ENCODE data around the gene HS6ST1.
"Not testable (repeated sequence)": the region's sequence is repeated elsewhere in the genome, so short reads cannot be mapped to it uniquely, and the experiment has no call there.

The HS6ST1 gene

DNA sequence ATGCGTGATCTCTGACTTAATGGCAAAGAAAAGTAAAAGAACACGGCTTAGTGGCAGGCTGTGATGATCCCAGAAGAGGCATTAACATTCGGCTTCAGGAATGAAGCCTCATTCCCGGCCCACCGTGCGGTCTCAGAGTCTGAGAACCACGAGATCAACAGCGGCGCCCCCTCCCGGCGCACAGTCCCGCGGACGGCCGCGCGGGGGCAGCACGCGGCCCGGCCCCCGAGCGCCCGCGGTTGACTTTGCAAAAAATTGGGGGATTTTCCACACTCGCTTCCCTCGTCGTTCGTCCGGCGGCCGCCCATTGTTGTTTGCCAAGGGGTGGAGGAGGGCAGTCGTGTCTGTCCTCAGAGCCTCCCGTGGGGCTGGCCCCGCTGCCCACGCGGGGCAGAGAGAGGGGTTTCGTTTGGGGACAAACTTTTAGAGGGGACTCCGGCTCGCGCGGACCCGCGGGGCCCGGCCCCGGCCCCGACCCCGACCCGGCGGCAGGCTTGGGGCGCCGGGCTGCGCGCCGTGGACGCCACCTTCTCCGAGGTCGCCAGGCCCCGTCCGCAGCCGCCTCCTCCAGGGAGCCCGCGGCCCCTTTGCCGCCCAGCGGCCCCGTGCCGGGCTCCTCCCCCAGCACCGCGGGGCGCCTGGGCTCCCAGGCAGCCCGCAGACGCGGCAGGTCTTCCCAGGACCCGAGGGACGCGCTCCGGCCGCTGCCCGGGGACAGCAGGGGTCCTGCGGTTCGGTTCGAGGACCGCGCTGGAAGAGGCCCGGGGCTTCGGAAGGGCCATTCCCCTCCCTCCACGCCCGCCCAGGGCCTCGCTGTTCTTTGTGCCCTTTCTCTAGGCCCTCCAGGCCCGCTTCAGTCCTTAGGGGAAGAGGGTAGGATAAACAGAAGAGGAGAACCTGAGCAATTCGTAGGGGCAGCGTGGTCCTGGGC, 3.4 kb upstream of the HS6ST1 start:
- DNase-seq (ENCODE audit: low spot score) = peak; percentile 55

DNA sequence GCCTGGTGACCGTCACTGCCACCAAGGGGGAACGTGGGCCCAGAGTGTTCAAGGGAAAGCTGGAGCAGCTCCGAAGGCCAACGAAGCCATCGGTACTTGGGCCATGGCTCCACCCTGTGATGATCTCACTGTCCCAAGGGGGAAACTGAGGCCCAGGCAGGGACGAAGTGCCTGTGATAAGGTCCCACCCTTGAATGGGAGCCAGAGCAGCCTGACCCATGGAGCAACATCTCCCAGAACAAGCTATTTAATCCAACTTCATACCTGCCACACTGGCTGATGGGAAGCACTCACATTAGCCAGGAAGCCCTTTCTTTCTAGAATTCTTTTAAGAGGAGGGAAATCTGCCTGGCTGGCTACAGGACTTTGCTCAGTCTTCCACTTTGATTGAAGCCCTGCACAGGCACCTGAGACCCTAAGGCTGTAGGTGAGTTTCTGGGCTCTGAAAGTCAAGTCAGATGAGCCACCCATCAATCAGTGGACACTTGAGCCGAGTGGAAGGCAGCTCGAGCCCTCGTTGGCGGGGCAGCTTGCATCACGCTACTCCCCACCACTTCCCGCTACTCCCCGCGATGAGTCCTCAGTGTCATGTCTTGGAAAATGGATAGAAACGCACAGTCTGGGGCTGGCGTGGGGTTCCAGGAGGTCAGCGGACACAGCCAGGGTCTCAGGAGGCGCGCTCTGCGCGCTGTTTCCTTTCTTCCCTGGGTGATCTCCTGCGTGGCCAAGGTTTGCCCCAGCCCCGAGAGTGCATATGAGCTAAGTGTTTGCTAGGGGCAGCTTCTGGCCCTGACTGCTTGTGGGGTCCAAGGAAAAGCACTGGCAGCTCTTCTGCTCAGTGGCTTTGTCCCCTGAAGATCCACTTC, 2.5 kb upstream of the HS6ST1 start:
- no peak for DNase-seq (ENCODE audit: low spot score)

DNA sequence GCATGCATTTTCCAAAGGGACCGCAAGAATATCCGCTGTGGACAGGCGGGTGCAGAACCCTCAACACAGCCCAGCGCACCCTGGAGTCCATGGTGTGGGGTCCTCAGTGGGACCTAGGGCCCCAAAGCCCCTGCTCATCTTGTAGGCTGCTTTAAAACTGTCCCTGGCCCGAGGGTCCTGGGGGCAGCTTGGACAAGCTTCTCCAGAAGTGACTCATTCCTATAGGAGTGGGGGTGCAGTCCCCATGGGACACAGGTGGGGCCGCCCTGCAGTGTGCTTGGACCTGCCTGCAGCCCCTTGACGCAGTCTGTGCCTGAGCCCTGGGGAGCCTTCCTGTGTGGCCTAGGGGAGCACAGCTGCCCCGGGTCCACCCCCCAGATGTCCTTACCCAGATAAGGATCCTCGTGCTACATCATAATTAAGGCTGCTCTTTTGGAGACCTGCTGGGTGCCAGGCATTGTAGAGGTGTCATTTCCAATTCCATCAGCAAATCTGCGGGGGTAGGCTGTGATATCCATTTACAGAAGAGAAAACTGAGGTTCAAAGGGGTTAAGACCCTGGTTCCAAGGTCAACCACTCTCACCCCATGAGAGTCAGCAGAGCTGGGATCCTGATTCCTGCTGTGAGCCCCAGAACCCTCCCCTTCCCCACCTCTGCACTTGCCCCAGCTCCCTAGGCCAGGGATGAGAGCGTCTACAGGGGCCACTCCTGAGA, 1.7 kb upstream of the HS6ST1 start:
- no peak for DNase-seq (ENCODE audit: low spot score)

DNA sequence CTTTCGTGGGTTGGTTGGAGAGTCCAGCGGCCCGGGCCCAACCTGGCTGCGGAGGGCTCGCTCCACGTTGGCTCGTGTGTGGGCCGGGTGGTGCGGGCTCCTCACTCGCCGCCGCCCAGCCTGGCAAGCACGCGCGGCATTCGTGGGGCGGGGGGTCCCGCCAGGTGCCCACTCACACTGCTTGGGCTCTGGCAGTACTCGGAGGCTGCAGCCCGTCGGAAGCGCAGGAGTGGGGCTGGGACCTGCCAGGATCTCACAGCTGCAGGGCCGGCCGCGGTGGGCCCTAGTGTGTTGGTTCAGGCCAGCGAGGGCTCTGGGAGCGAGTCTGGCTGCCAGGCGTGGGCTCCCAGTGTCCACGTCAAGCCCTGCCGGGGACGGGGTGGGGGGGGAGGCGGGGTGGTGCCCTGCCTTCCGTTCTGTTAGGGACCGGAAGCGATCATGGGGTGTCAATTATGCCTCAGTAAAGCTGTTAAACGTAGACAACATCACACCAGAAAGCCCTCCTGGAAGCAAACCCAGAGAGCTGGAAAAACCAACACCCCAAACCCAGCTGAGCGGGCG, 1.0 kb upstream of the HS6ST1 start:
- DNase-seq (ENCODE audit: low spot score) = no peak

DNA sequence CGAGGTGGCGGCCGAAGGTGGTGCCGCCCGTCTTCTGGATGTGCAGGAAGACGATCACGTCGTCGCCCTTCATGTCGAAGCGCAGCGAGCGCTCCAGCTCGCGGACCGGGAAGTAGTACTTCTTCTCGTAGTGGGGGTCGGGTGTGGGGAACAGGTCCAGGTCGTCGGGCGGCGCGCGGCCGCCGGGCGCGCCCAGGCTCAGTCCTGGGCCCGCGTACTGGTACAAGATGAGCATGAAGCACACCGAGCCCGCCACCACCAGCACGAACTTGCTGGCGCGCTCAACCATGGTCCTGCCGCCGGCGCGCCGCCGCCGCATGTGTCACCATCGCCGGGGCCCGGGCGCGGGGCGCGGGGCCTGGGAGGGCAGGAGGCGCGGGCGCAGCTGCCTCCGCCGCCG, 423 bp downstream of the HS6ST1 start:
- not testable (repeated sequence) for DNase-seq (ENCODE audit: low spot score)

DNA sequence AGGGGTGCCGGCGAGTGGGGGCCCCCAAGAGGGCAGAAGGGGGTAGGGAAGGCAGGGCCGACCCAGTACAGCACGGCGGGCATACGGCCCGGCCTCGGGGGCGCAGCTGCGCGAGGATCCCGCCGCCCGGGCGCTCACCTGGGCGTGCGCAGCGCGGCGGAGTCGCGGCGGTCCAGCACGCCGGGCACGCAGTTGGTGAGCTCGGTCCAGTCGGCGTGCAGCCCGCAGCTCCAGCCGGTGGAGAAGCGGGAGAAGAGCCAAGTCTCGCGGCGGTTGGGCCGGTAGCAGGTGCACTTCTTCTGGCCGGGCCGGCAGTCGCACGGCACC, 806 bp downstream of the HS6ST1 start:
- DNase-seq (ENCODE audit: low spot score) = not testable (repeated sequence)

DNA sequence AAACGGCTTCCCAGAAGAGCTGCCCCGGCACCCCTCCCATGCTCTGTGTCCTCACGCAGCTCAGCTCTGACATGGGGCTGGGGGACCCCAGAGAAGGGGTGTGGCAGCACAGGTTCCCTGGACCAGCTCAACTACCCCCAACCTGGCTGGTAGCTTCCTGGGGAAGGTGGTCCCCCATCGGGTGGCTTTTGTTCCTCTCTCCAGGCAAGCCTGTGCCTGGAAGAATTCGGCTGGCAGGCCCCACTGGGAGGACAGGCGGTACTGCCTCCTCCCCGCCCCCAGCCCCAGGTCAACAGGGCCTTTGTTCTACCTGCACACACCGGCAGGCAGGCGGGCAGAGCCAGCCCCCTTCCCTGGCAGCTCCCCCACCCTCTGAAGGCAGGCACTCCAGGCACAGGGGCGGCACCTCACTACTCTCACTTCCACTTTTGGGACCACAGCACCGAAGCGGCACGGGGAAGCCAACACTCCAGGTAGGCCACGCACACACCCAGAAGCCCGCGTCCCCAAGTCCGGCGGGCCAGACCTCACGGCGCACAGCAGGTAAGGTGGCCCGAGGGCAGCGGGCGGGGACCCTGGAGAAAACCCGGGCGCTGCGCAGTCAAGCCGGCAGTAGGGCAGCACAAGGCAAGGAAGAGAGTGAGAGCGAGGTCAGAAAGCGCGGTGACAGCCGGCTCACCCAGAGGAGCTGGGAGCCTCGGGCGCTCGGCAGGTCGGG, 1.3 kb downstream of the HS6ST1 start:
- DNase-seq (ENCODE audit: low spot score) = no peak

DNA sequence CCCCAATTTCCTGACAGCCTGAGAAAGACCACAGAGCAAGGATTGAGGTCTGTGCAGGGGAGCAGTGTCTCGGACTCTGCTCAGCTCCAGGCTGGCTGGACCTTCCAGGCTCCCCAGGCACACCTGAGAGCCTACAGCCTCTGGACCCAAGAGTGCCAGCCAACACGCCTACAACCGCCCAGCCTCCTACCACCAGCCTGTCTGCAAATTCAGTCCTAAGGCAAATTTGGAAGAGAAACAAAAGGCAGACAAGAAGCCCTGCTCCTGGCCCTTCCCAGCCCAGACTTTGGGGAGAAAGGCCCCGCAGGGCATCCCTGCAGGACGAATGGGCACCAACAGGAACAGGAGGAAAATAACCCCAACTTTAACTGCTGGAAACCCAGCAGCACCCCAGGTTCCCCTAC, 1.9 kb downstream of the HS6ST1 start:
- DNase-seq (ENCODE audit: low spot score) = no peak

DNA sequence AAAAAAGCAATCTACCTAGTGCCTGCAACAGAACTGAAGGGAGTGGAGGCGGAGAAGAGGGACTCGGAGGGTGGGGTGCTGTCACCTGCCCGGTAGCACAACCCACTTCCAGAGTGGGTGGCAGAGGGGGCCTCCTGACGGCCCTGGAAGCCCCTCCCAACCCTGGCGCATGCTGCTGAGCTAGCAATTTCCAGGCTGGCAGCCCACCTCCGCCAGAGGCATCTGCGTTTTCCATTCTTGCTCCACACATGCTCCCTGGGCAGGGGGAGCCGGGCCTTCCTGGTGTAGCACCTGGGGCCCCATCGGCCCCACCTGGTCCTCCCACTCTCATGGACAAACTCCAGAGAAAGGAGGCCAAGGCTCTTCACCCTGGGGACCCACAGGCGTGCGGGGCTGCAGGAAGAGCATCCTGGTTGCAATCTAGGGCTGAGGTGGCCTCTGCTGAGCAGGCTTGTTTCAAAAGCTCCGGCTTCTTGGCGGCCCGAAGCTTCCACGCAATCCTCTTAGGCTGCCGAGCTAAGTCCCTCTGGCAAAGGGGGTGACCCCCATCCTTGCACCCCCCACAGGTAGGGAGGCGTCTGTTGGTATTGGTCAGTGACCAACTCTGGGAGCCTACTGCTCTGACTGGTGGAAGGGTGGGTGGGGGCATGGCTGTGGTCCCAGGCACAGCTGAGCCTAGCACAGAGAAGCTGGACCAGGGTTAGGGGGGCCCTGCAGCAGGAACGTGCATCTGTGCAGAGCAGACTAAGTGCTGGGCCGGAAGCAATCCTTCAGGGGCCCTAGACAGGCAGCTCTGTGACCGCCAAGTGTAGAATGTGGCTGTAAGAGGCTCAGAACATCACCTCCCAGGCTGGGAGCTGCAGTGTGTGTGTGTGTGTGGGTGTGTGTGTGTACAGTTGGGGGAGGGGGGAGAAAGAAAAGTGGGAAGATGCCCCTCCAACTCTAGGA, 2.6 kb downstream of the HS6ST1 start:
- DNase-seq (ENCODE audit: low spot score) = no peak

DNA sequence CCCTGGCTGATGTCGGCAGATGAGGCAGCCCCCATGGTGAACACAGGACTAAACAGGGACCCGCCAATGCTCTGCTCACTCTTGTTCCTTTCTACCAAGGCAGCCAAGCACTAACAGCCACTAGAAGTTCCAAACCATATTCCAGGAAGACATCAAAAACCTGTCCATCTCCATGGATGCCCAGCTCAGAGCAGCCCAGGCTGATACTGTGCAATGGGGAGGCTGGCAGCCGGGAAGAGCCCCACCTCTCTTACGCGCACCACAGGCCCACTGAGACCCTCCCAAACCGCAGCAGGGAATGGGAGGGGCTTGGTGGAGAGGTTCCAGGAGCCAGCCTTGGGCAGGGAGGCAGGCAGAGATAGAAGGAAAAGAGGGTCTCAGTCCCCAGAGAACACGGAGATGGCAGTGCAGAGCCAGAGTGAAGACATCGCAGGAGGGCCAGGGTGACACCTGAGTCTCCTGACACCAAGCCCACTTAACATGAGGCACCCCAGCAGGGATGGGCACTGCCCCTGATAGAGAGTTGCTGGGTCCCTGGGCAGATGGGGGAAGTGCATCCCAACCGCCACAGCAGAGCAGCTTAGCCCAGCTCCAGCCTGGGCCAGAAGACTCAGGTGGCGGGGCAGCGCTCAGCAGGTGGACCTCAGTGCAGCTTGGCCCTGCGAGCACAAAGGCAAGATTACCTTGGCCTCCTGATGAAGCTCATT, 3.4 kb downstream of the HS6ST1 start:
- no peak for DNase-seq (ENCODE audit: low spot score)

DNA sequence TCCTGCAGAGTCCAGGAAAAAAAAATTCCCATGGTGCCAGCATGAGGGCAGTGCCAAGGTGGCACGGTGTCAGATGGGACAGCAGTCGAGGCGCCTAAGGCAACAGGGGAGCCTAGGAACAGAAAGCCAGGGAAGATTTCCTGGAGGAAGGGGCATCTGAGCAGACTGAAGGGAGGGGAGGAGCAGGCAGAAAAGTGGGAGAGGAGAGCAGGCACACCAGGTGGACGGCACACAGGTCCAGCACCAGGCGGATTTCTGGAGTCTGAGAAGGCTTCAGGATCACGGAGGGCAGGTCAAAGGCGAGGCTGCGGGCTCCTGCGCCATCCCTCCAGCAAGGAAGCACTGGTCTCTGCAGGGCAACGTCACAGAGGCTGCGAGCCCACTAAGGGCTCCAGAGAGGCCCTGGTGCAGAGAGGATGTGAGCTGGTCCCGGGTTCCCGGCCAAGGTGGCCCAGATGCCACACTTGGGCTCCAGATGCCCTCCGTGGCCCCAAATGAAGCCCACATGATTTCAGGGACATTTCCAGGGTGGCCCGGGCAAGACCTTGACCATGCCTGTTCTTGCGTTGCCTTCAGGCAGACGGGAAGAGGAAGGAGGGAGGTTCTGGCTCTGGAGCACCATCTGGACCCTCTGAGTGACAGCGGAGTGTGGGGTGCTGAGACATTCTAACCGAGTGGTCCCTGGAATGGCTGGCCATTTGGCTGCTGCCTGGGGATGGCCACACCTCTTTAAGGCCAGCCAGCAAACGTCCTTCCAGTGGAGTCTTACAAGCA, 4.1 kb downstream of the HS6ST1 start:
- DNase-seq (ENCODE audit: low spot score) = no peak

DNA sequence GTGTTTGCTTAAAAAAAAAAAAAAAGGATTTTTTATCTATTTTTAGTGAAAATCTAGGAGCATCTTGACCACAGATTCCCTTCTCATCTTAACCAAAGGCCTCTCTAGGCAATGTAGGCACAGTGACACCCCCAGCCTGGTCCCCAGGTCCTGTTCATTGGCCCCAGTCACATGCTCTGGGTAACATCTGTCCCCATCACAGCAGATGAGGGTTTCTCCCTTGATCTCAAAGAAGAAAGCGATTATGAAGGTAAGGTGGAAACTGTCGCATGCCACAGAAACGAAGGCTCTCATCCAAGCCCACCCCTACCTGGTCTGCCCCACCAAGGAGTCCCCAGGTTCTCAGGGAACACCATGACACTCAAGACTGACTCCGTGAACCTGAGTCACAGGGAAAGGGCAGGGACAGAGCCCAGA, 4.7 kb downstream of the HS6ST1 start:
- no peak for DNase-seq (ENCODE audit: low spot score)

DNA sequence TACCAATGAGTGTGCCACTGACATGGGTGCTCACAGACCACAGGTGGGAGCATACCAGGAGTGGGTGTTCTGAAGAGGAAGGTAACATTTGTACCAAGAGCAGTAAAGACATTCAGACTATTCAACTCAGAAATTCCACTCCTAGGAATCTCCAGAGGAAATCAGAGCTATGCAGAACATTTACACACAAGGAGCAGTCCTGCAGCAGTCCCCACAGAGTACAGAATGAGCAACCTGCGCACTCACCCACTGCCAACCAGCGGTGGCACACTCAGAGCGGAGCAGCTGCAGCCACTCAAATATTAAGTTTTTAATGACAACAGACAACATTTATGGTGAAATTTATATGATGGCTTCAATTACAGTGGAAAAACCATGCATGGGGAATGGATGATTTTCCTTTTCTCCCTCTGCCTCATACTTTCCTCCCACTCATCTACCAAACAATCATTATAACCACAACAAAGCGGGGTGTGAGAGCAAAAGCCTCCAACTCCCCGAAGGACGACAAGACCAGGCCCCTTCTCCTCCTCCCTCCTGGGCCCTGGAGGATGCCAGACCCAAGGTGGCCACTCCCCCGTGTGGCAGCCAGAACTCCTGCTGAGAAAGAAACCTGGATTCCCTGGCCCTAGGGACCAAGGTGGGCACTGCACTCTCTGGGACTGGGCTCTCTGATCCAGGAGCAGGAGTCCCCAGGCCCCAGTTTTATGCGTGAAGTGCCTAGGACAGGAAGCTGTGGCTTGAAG, 5.4 kb downstream of the HS6ST1 start:
- no peak for DNase-seq (ENCODE audit: low spot score)

DNA sequence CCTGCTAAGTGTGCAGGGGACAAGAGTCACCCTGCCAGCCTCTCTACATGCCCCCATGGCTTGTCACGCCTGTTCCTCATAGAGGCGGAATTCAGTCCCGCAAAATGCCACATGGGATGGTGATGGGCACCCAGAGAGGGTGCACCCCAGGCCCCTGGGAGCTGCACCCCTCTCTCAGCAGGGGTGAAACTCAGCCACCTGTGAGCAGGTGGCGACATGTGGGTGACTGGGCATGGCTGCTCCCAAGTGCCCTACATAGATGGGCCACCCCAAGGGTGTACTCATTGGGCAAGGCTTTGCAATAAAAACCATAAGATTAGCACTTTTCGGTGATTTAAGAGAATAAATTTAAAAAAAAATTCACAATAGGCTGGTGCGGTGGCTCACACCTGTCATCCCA, 6.3 kb downstream of the HS6ST1 start:
- DNase-seq (ENCODE audit: low spot score) = no peak

DNA sequence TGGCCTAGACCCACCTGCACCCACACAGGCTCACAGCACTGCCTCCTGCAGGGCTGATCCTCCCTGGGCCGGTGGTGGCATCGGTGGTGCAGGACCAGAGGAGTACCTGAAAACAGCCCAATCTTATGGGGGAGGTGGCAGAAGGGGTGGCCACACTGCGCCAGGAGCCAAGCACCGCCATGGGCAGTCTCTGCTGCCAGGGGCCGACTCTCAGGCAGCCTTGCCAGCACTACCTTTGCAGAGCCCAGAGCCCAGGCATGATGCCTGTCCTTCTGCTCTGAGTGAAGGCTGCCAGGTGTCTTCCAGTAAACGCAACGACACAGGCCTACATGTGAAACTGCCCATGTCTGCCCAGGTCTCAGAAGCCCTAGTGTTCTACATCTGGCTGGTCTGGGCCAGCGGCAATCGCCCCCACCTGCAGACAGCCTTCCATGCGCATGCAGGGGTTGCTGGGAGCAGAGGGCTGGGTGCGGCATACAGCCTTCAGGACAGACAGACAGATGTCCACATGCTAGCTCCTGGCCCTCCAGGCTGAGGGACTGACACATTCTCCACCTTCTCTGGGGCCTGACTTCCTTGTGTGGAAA, 6.8 kb downstream of the HS6ST1 start:
- DNase-seq (ENCODE audit: low spot score) = no peak

DNA sequence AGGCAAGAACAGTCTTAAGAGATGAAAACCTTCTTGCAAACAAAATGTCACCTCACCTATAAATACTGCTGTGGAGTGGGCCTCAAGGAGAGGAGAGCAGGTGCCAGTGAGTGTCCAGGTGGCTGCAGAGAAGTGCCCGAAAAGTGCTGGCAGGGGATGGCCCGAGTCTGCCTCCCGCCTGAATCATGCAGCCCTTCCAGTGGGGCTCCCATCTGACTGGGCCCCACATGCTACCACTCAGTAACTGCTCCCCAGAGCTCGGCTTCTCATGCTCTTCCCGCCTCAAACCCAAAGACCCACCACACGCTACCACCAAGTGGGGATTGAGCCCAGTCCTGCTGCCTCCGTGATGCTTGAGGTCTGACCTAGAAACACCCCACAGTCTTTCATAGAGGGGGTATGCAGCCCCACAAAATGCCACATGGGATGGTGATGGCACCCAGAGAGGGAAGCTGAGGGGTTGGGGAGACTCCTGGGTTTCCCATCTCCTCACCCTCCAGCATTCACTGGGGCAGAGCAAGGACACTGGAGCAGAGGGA, 7.4 kb downstream of the HS6ST1 start:
- no peak for DNase-seq (ENCODE audit: low spot score)

DNA sequence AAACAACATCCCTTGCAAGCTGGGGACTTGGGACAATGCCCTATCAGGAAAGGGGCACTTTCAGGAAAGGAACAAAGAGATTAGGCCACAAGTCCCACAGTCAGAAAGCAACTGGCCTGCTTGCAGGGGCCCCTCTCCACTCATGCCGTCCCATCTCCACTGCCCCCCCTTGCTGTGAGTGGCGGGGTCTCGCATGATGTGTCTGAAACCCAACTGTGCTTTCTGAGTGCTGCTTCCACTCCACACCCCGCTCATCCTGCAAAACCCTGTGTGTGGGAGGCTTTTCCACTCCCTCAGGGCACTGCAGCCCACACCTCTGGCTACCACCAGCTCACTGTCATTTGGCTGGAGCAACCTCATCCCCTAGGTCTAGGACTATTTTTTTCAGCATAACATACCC, 7.9 kb downstream of the HS6ST1 start:
- no peak for DNase-seq (ENCODE audit: low spot score)
